Liver (tissue), 9 donors: Measurements from ENCODE around the gene BLOC1S2. TPM values are rescaled to one million over a fixed set of nuclear protein-coding genes. Genes with fewer than 3 reads are reported as not detected.

Experiments used
- DNase-seq: peaks from one replicate; pipeline ENCODE4 v3.0.0-alpha.2; 2017; ENCODE audit warnings: low spot score
- H3K27ac ChIP-seq, 2 donors: one replicate each; pipeline ENCODE4 v1.7.0; 2013; ENCODE audit warnings: inconsistent platforms in 2 of 2, low read length in 2 of 2, control low read depth in 1 of 2, low read depth in 1 of 2, mild to moderate bottlenecking in 1 of 2
- H3K27me3 ChIP-seq, 4 donors: one replicate each; pipeline versions ENCODE4 v1.6.1 to v1.7.0; 2013; ENCODE audit warnings: low read length in 3 of 4, inconsistent platforms in 1 of 4, mild to moderate bottlenecking in 1 of 4, moderate library complexity in 1 of 4; ENCODE audit not compliant: control insufficient read depth in 4 of 4, insufficient read depth in 4 of 4
- H3K36me3 ChIP-seq, 4 donors: one replicate each; pipeline versions ENCODE4 v1.6.1 to v1.7.0; 2013; ENCODE audit warnings: low read length in 3 of 4, mild to moderate bottlenecking in 3 of 4, low read depth in 1 of 4, moderate library complexity in 1 of 4; ENCODE audit not compliant: control insufficient read depth in 4 of 4, insufficient read depth in 3 of 4
- H3K4me1 ChIP-seq, 4 donors: one replicate each; pipeline versions ENCODE4 v1.6.1 to v1.7.0; 2013; ENCODE audit warnings: low read length in 3 of 4, mild to moderate bottlenecking in 3 of 4, moderate library complexity in 1 of 4; ENCODE audit not compliant: control insufficient read depth in 4 of 4, insufficient read depth in 4 of 4
- H3K4me3 ChIP-seq, 3 donors: one replicate each; pipeline versions ENCODE4 v1.6.1 to v1.7.0; 2013; ENCODE audit warnings: low read length in 3 of 3, control low read depth in 1 of 3, low read depth in 1 of 3, mild to moderate bottlenecking in 1 of 3
- H3K9ac ChIP-seq, 2 donors: one replicate each; pipeline ENCODE4 v1.7.0; 2013; ENCODE audit warnings: low read length in 2 of 2, mild to moderate bottlenecking in 2 of 2, moderate library complexity in 2 of 2, control low read depth in 1 of 2, low read depth in 1 of 2
- H3K9me3 ChIP-seq, 4 donors: one replicate each; pipeline versions ENCODE4 v1.6.1 to v1.7.0; 2013; ENCODE audit warnings: low read length in 3 of 4; ENCODE audit not compliant: control insufficient read depth in 4 of 4
- ATF3 ChIP-seq: IDR thresholded peaks from 2 replicates; pipeline ENCODE4 v1.6.1; 2016; ENCODE audit warnings: antibody characterized with exemption
- CTCF ChIP-seq: fragments of 150-350 bp; IDR thresholded peaks from 2 replicates; pipeline ENCODE4 v1.5.1; 2017; ENCODE audit warnings: improper control_type of control experiment, low read depth, low read length; ENCODE audit not compliant: missing input control
- EGR1 ChIP-seq, 2 donors: IDR thresholded peaks; 2 replicates each; pipeline ENCODE4 v1.6.1; 2016 to 2018; ENCODE audit warnings: antibody characterized with exemption in 2 of 2, low read depth in 2 of 2
- FOXA1 ChIP-seq: IDR thresholded peaks from 2 replicates; pipeline ENCODE4 v1.6.1; 2016; ENCODE audit warnings: antibody characterized with exemption
- FOXA2 ChIP-seq: IDR thresholded peaks from 2 replicates; pipeline ENCODE4 v1.6.1; 2016; ENCODE audit warnings: antibody characterized with exemption
- HNF4A ChIP-seq, 2 donors: conservative IDR thresholded peaks; 2 replicates each; pipeline ENCODE4 v1.6.1; 2016; ENCODE audit warnings: antibody characterized with exemption in 2 of 2, mild to moderate bottlenecking in 2 of 2
- HNF4G ChIP-seq: IDR thresholded peaks from 2 replicates; pipeline ENCODE4 v1.6.1; 2016; ENCODE audit warnings: antibody characterized with exemption
- JUND ChIP-seq, 2 donors: IDR thresholded peaks; 2 replicates each; pipeline ENCODE4 v1.6.1; 2016; ENCODE audit warnings: antibody characterized with exemption in 2 of 2
- MAX ChIP-seq: IDR thresholded peaks from 2 replicates; pipeline ENCODE4 v1.6.1; 2016; ENCODE audit warnings: antibody characterized with exemption
- NR2F2 ChIP-seq: IDR thresholded peaks from 2 replicates; pipeline ENCODE4 v1.6.1; 2016; ENCODE audit warnings: antibody characterized with exemption
- RAD21 ChIP-seq, 2 donors: IDR thresholded peaks; 2 replicates each; pipeline ENCODE4 v1.6.1; 2016; ENCODE audit warnings: antibody characterized with exemption in 2 of 2, mild to moderate bottlenecking in 2 of 2
- REST ChIP-seq: IDR thresholded peaks from 2 replicates; pipeline ENCODE4 v1.6.1; 2016; ENCODE audit warnings: antibody characterized with exemption, mild to moderate bottlenecking
- TAF1 ChIP-seq: conservative IDR thresholded peaks from 2 replicates; pipeline ENCODE4 v1.6.1; 2016; ENCODE audit warnings: antibody characterized with exemption, mild to moderate bottlenecking
- YY1 ChIP-seq: IDR thresholded peaks from 2 replicates; pipeline ENCODE4 v1.6.1; 2016; ENCODE audit warnings: antibody characterized with exemption, mild to moderate bottlenecking
- ZBTB33 ChIP-seq: IDR thresholded peaks from 2 replicates; pipeline ENCODE4 v1.6.1; 2016; ENCODE audit warnings: antibody characterized with exemption
- WGBS: extraction: QIAGEN DNeasy Blood & Tissue Kit; methylation state at CpG from one replicate; pipeline ENCODE4 v1.1.7; 2013; 5-methylcytosine and 5-hydroxymethylcytosine counted together
- polyA plus RNA-seq, 2 donors: library from polyadenylated mRNA; stranded (reverse) in 1 of 2; unstranded in 1 of 2; fragments of 200-250 nt in 1 of 2; fragments of >200 nt in 1 of 2; fragmentation: Nextera tagmentation in 1 of 2; extraction: Ambion mirVana in 1 of 2; gene quantifications; one replicate each; pipeline versions ENCODE4 v1.2.1 to v1.2.3, GENCODE V29; 2013 to 2015
- total RNA-seq, 2 donors: library from RNA; depleted of rRNA; stranded (reverse); fragments of >200 nt; gene quantifications; one replicate each; pipeline ENCODE4 v1.2.3, GENCODE V29; 2014
- donor health status: healthy.
- donor health status: healthy.
- donor health status: healthy.
- donor health status: healthy.
- donor health status: healthy.

BLOC1S2 gene
- total and polyA plus RNA-seq, 4 donors, result 10.7 to 25.5 (median 22.0) TPM

- TF ChIP-seq ZBTB33, result no peak
- no peak for TF ChIP-seq CTCF
Observed at GRCh38 chr10:100239851-100240250, 46.6 kb downstream of the BLOC1S2 start (continued).

GRCh38 chr10:100238429-100238828 is 48.1 kb downstream of the BLOC1S2 start:
- Histone ChIP-seq H3K9ac (no peak overlapping the region), H3K4me3 (no peak overlapping the region), H3K27me3 (no peaks in the 10 kb centered on the region), H3K9me3 (no peaks in the 10 kb centered on the region), H3K4me1 (no peaks in the 10 kb centered on the region), H3K27ac (no peak overlapping the region), H3K36me3 (peaks cover 7 to 48% (median 22%) of the 10 kb centered on the region in 4 donors)
- WGBS, result 95% methylated on average over 7 of the region's 7 CpGs
- DNase-seq, result no peak
- no peak for TF ChIP-seq FOXA2
- TF ChIP-seq FOXA1, result no peak
- TF ChIP-seq YY1, result no peak
- no peak for TF ChIP-seq RAD21 (IDR thresholded peaks at IDR 0.05)
- no peak for TF ChIP-seq MAX
- no peak for TF ChIP-seq HNF4G
- no peak for TF ChIP-seq HNF4A (conservative IDR thresholded peaks at IDR 0.05)
- no peak for TF ChIP-seq TAF1
- TF ChIP-seq REST, result no peak
- no peak for TF ChIP-seq CTCF
- TF ChIP-seq JUND (IDR thresholded peaks at IDR 0.05), result no peak
- no peak for TF ChIP-seq ZBTB33
- TF ChIP-seq EGR1 (IDR thresholded peaks at IDR 0.05; ENCODE audit: low read depth in 2 of 2), result no peak
- TF ChIP-seq NR2F2, result no peak
- TF ChIP-seq ATF3, result no peak
